RWPE2 (cell line): Measurements from ENCODE around the gene MYO5A.
A peak's percentile ranks its signal among the peaks of the same experiment; 100 is the strongest.
"Not testable (repeated sequence)": the region's sequence is repeated elsewhere in the genome, so short reads cannot be mapped to it uniquely, and the experiment has no call there.

Experiments
- ATAC-seq: fragments of 200-7000 bp; cut with Tn5 transposase; 3 replicates; pipeline ENCODE4 v1.9.1; 2021; ENCODE audit warnings: low read depth
- DNase-seq: peaks from one replicate; pipeline ENCODE4 v3.0.0-alpha.2; 2020; ENCODE audit warnings: low spot score
- H3K27ac ChIP-seq: fragments of 450-650 bp; 2 replicates; pipeline ENCODE4 v1.5.1; 2017; ENCODE audit warnings: mild to moderate bottlenecking; ENCODE audit not compliant: poor library complexity, severe bottlenecking
- H3K27me3 ChIP-seq: fragments of 250-450 bp; sonication (Bioruptor Pico); 2 replicates; pipeline ENCODE4 v1.5.1; 2021; ENCODE audit warnings: mild to moderate bottlenecking, moderate library complexity; ENCODE audit not compliant: insufficient read depth, poor library complexity, severe bottlenecking
- H3K36me3 ChIP-seq: fragments of 250-450 bp; sonication (Bioruptor Pico); 2 replicates; pipeline ENCODE4 v1.5.1; 2020; ENCODE audit warnings: low read depth, mild to moderate bottlenecking, moderate library complexity
- H3K4me1 ChIP-seq: fragments of 250-450 bp; sonication (Bioruptor Pico); 2 replicates; pipeline ENCODE4 v1.5.1; 2021; ENCODE audit warnings: mild to moderate bottlenecking, moderate library complexity; ENCODE audit not compliant: insufficient read depth, poor library complexity, severe bottlenecking
- H3K4me3 ChIP-seq: fragments of 250-450 bp; sonication (Bioruptor Pico); 2 replicates; pipeline ENCODE4 v1.5.1; 2021; ENCODE audit warnings: mild to moderate bottlenecking, moderate library complexity; ENCODE audit not compliant: severe bottlenecking
- H3K9me3 ChIP-seq: fragments of 250-450 bp; sonication (Bioruptor Pico); 2 replicates; pipeline ENCODE4 v1.5.1; 2021; ENCODE audit warnings: mild to moderate bottlenecking, moderate library complexity; ENCODE audit not compliant: severe bottlenecking
- TF ChIP-seq, protein P1 (sequence below): fragments of 450-650 bp; IDR thresholded peaks from one replicate; pipeline ENCODE4 v1.5.1; 2017; ENCODE audit warnings: mild to moderate bottlenecking, moderate library complexity; ENCODE audit not compliant: poor library complexity, severe bottlenecking

Gene MYO5A

DNA sequence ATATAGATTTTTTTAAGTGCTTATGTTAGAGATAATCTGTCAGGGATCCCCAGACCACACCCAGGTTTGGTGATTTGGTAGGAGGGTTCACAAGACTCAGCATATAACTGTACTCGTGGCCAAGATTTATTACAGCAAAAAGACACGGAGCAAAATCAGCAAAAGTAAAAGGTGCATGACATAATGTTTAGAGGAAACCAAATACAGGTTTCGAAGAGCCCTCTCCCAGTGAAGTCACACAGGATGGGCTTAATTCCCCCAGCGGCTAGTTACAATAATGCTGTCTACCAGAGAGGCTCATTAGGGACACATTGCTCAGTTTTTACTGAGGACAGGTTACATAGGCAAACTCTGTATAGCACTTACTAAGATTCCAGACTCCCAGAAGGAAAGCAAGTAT lies 36.5 kb downstream of the MYO5A start:
- Histone ChIP-seq H3K27ac (peak overlapping the region; percentile 3), H3K9me3 (no peaks in the 10 kb centered on the region), H3K4me3 (no peak overlapping the region), H3K36me3 (no peaks in the 10 kb centered on the region), H3K27me3 (no peaks in the 10 kb centered on the region), H3K4me1 (peaks cover 26% of the 10 kb centered on the region)
- TF ChIP-seq, protein P1, sequence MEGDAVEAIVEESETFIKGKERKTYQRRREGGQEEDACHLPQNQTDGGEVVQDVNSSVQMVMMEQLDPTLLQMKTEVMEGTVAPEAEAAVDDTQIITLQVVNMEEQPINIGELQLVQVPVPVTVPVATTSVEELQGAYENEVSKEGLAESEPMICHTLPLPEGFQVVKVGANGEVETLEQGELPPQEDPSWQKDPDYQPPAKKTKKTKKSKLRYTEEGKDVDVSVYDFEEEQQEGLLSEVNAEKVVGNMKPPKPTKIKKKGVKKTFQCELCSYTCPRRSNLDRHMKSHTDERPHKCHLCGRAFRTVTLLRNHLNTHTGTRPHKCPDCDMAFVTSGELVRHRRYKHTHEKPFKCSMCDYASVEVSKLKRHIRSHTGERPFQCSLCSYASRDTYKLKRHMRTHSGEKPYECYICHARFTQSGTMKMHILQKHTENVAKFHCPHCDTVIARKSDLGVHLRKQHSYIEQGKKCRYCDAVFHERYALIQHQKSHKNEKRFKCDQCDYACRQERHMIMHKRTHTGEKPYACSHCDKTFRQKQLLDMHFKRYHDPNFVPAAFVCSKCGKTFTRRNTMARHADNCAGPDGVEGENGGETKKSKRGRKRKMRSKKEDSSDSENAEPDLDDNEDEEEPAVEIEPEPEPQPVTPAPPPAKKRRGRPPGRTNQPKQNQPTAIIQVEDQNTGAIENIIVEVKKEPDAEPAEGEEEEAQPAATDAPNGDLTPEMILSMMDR = no peak
- no peak for ATAC-seq
- no peak for DNase-seq

DNA sequence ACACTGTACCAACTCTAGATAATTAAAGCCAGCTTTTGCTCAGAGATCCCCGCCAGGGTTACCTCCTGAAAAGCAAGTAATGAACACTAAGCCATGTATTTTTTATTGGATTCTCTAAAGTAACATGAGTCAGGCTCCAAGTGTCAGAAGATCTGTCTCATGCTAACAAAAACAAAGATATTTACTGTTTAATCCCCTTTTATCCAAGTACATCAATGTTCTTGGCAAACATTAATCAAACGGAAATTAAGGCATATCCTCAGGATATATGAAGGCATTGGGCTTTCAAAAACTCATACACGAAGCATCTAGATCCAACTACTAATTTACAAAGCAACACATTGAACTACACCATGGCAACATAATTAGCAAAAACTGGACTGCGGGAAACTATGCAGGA lies 37.2 kb downstream of the MYO5A start:
- Histone ChIP-seq H3K9me3 (no peaks in the 10 kb centered on the region), H3K4me1 (peaks cover 21% of the 10 kb centered on the region), H3K27ac (peak overlapping the region; percentile 3), H3K27me3 (no peaks in the 10 kb centered on the region), H3K36me3 (no peaks in the 10 kb centered on the region), H3K4me3 (no peak overlapping the region)
- ATAC-seq (peak; percentile 60), DNase-seq (no peak)
- TF ChIP-seq, protein P1 = no peak

DNA sequence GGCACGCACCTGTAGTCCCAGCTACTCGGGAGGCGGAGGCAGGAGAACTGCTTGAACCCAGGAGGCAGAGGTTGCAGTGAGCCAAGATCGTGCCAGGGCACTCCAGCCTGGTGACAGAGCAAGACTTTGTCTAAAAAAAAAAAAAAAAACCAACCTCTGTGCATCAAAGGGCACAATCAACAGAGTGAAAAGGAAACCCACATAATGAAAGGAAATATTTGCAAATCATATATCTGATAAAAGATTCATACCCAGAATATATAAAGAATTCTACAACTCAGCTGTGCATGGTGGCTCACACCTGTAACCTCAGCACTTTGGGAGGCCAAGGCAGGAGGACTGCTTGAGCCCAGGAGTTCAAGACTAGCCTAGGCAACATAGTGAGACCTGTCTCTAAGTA lies 39.2 kb downstream of the MYO5A start:
- H3K27ac ChIP-seq, H3K36me3 ChIP-seq, ATAC-seq, H3K9me3 ChIP-seq, H3K27me3 ChIP-seq, DNase-seq, H3K4me3 ChIP-seq: not testable (repeated sequence)
- peaks cover 21% of the 10 kb centered on the region for H3K4me1 ChIP-seq

DNA sequence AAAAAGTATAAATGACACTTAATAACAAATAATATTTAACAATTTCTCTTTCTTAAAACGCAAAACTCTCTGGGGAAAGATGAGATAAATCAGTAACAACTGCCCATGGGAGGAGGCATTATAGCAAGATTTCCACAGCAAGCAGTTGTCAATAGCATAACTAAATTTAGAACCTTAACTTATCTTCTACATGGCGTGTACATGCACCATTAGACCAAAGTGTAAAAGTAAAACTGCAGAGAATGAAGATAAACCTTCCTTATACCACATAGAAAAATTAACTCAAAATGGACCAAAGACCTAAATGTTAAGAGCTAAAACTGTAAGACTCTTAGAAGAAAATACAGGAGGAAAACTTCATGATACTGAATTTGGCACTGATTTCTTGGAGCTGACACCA lies 39.9 kb downstream of the MYO5A start:
- H3K4me3 ChIP-seq = no peak overlapping the region
- DNase-seq = no peak

DNA sequence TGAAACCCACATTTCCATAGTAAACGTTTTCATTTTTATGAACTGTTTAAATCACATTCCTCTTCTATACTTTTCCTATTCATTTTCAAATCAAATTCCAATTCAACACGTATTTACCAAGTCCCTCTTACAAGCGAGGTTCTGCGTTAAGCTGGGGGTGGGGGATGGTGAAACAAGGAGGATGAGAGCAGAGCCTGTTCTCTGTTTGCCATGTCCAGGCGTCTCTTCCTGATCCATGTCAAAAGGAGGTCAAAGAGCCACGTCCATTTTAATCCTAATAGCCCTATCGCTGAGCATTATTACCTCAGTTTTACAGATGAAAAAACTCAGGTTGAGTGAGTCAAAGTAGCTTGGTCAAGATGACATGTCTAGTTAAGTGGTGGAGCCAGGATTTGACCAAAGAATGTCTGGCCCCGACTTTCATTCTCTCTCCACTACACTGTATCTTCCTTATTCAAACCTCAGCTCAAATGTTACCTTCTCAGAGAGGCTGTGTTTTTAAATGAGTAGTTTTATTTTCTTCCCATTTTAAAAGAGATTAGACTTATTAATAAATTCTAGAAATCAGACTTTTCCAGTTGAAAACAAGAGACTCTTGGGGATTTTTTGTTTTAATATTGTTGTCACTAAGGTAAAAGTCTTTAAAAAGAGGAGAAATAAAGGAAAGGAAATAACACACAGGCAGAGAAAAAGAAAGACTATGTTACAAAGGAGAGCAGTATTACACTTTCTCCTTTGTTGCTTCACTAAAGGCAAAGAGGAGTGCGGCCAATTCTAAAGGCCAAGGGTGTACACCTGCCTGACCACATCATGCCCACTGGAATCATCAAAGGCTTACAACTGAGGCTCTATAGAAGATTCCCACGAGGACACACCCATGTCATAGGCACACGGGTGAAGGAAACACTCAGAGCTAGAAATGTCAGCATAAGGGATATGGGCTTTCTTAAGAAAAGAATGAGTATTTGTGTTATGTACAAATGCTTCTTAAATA lies 42.4 kb downstream of the MYO5A start:
- TF ChIP-seq, protein P1 = no peak
- DNase-seq = no peak
- no peak overlapping the region for H3K27ac ChIP-seq
- H3K27me3 ChIP-seq = no peaks in the 10 kb centered on the region
- no peak overlapping the region for H3K4me3 ChIP-seq
- no peak for ATAC-seq
- no peaks in the 10 kb centered on the region for H3K36me3 ChIP-seq
- no peaks in the 10 kb centered on the region for H3K9me3 ChIP-seq
- peaks cover 34% of the 10 kb centered on the region for H3K4me1 ChIP-seq

More for the DNA sequence above, 39.9 kb downstream of the MYO5A start:
- Histone ChIP-seq H3K4me1 (peaks cover 22% of the 10 kb centered on the region), H3K36me3 (no peaks in the 10 kb centered on the region), H3K27ac (no peak overlapping the region), H3K27me3 (no peaks in the 10 kb centered on the region), H3K9me3 (no peaks in the 10 kb centered on the region)
- ATAC-seq = no peak
- TF ChIP-seq, protein P1 = no peak
